ENCODE results near the gene BARX1.
"Not testable (repeated sequence)": the region's sequence is repeated elsewhere in the genome, so short reads cannot be mapped to it uniquely, and the experiment has no call there.

BARX1 gene

DNA sequence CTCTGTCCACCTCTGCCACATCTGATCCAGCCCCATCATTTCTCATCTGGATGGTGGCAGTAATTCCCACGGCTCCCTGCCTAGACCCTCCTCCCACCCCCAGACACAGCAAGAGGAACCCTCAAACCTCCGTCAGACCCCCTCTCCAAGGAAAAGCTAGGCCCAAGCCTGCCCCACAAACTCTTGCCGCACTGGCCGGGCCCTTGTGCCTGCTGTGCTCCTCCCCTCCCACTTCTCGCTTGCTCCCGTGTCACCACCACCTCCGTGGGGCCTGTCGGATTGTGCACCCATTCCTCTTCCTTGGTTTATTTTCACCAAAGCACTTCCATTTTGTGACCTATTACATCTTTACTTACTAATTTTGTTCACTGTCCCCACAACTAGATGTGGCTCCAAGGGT lies 14.2 kb downstream of the BARX1 start:
- DNase-seq (ENCODE audit: low read depth), result no peak
- H3K4me3 ChIP-seq (ENCODE audit: control insufficient read depth, low read depth, low read length), result no peak overlapping the region
- TF ChIP-seq, protein P1, sequence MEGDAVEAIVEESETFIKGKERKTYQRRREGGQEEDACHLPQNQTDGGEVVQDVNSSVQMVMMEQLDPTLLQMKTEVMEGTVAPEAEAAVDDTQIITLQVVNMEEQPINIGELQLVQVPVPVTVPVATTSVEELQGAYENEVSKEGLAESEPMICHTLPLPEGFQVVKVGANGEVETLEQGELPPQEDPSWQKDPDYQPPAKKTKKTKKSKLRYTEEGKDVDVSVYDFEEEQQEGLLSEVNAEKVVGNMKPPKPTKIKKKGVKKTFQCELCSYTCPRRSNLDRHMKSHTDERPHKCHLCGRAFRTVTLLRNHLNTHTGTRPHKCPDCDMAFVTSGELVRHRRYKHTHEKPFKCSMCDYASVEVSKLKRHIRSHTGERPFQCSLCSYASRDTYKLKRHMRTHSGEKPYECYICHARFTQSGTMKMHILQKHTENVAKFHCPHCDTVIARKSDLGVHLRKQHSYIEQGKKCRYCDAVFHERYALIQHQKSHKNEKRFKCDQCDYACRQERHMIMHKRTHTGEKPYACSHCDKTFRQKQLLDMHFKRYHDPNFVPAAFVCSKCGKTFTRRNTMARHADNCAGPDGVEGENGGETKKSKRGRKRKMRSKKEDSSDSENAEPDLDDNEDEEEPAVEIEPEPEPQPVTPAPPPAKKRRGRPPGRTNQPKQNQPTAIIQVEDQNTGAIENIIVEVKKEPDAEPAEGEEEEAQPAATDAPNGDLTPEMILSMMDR (conservative IDR thresholded peaks at IDR 0.05; ENCODE audit: control insufficient read depth, insufficient read depth, low read depth, low read length), result no peak

DNA sequence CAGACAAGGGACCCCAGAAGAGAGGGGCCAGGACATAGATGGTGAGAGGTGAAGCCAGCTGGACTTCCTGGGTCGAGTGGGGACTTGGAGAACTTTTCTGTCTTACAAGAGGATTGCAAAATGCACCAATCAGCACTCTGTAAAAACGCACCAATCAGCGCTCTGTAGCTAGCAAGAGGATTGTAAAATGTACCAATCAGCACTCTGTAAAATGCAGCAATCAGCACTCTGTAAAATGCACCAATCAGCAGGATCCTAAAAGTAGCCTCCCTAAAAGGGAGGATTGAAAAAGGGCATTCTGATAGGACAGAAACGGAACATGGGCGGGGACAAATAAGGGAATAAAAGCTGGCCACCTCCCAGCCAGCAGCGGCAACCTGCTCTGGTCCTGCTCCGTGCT lies 15.6 kb downstream of the BARX1 start:
- DNase-seq (ENCODE audit: low read depth), result not testable (repeated sequence)

DNA sequence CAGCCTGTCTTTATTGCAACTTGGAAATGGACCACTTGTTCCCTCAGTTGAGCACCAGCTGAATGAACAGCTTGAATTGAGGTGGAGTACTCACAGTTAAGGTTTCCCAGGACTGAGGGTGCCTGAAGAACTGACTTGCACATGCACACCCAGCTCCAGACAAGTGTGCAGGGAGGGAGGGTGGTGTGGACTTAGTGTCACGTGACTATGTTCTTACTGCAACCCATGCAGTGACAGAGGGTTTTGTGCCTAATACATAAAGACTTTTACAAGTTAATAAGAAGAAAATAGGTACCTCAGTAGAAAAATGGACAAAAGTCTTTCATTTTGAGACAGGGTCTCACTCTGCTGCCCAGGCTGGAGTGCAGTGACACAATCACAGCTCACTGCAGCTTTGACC lies 18.0 kb downstream of the BARX1 start:
- TF ChIP-seq, protein P1 (conservative IDR thresholded peaks at IDR 0.05; ENCODE audit: control insufficient read depth, insufficient read depth, low read depth, low read length), result no peak
- no peak for DNase-seq (ENCODE audit: low read depth)
- no peak overlapping the region for H3K4me3 ChIP-seq (ENCODE audit: control insufficient read depth, low read depth, low read length)

More for the DNA sequence above, 15.6 kb downstream of the BARX1 start:
- not testable (repeated sequence) for H3K4me3 ChIP-seq (ENCODE audit: control insufficient read depth, low read depth, low read length)

DNA sequence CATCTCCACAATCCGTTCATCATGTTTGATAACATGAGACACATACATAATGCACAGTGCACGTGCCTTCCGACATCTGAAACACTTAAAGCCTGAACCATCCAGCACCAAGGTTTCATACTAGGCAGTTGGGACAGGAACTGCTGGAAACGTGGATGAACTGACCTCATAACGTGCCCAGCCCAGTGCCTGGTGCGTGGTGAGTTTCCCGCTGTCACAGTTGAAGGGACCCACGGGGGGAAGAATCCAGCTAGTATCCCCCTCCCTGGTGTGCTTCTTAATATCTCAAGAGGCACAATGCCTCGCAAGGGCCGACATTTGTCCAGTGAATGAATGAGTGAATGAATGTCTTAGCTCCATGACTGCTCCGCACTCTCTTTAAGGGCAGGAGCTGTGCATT lies 23.2 kb downstream of the BARX1 start:
- no peak for DNase-seq (ENCODE audit: low read depth)
- TF ChIP-seq, protein P1 (conservative IDR thresholded peaks at IDR 0.05; ENCODE audit: control insufficient read depth, insufficient read depth, low read depth, low read length), result no peak
- H3K4me3 ChIP-seq (ENCODE audit: control insufficient read depth, low read depth, low read length), result no peak overlapping the region

DNA sequence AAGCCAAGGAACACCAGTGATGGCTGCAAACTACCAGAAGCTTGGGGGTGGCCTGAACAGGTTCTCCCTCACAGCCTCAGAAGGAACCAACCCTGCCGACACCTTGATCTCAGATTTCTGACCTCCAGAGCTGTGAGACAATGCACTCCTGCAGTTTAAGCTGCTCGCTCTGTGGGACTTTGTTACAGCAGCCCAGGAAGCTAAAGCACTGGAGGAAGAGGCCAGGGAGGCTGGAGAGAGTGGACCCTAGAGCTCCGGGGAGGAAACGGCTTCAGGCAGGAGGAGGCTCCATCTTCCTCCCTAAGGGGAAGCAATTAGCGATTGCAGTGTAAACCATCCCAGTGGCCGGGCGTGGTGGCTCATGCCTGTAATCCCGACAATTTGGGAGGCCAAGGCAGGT lies 25.1 kb downstream of the BARX1 start:
- H3K4me3 ChIP-seq (ENCODE audit: control insufficient read depth, low read depth, low read length), result no peak overlapping the region
- TF ChIP-seq, protein P1 (conservative IDR thresholded peaks at IDR 0.05; ENCODE audit: control insufficient read depth, insufficient read depth, low read depth, low read length), result no peak
- no peak for DNase-seq (ENCODE audit: low read depth)

DNA sequence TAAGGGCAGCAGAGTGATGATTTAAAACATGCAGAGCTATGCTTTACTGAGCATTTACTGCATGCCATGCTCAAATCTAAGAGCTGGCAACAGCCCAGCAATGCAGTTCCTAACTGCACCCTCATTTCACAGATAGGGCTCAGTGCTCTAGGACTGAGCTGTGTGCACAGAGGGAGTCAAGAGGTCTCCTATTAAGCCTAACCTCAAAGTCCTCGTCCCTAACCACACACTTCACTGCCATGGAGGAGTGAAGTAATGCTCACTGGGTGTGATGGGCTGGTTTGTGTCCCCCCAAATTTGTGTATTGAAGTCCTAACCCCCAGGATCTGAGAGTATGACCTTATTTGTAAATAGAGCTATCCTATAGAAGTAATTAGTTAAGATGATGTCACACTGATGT lies 25.9 kb downstream of the BARX1 start:
- H3K4me3 ChIP-seq (ENCODE audit: control insufficient read depth, low read depth, low read length), result no peak overlapping the region
- TF ChIP-seq, protein P1 (conservative IDR thresholded peaks at IDR 0.05; ENCODE audit: control insufficient read depth, insufficient read depth, low read depth, low read length), result no peak
- DNase-seq (ENCODE audit: low read depth), result no peak

DNA sequence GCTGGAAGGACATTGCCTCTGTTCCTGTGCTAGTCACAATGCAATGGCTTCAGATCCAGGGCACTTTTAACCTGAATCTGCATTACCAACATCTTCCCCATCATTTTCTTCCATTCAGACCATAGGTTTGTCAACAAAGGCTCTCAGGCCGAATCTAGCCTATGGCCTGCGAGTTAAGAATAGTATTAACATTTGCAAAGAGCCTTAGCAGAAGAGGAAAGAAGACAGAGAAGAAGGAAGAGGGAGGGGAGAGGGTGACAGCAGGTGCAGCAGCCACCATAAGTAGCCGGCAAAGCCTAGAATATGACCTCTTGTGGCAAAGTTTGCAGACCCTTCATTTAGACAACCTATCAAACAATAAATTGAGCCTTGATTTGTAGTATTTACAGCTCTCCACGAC lies 32.6 kb downstream of the BARX1 start:
- TF ChIP-seq, protein P1 (conservative IDR thresholded peaks at IDR 0.05; ENCODE audit: control insufficient read depth, insufficient read depth, low read depth, low read length), result no peak
- no peak overlapping the region for H3K4me3 ChIP-seq (ENCODE audit: control insufficient read depth, low read depth, low read length)
- DNase-seq (ENCODE audit: low read depth), result no peak

All from fibroblast of mammary gland (primary cell).